DMS79 (cell line): ENCODE measurements around the gene RAPGEF1.

ENCODE experiments used
- DNase-seq: peaks from one replicate; lab custom pipeline; 2025; lab: John Stamatoyannopoulos, UW

The RAPGEF1 gene

DNA sequence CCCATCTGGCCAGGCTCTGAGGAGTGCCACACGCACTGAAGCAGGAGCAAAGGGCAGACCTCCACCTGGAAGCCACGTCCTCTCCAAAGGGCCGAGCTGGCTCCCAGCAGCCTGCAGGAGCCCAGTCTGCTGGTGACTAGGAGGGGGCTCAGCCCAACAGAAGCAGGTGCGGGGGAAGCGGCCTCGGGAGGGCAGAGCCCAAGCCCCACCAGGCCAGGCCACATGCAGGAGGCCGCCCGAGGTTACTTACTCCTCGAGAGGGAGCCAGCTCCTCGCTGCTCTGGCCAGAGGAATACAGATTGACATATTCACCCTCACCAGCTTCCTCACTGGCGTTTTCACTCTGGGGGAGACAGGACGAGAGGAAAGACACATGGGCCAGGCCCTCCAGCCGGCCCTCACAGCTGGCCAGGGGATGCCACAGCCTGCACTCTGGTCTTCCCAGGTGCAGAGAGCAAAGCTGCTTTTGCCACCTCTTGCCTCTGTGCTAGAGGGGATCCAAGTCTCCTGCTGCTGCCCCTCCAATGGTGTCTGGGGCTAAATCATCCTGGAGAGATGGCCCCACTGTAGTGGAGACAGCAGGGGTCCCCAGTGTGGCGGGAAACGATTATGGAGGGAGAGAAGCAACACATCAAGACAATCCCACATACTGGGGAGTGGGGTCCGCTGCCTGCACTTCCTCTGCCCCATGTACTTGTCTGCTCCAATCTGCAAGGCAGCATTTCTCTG lies 136.0 kb downstream of the RAPGEF1 start:
- DNase-seq = no peak

DNA sequence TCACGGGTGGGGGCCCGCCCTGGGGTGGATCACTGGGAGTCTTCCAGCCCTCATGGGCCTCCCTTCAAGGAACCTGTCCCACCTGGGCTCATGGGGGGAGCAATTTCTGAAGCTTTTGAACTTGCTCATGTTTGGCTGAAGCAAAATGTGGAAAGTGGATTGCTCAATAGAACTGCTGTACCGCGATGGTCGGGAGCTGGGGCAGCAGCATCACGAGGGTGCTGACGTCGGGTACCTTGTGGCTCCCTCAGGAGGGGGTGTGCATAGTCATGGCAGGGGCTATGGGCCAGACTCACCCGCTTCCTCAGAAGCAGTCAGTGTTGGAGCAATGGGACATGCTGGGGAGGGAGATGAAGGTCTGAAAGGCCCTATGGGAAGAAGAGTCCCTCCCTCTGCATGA lies 136.7 kb downstream of the RAPGEF1 start:
- DNase-seq = no peak

DNA sequence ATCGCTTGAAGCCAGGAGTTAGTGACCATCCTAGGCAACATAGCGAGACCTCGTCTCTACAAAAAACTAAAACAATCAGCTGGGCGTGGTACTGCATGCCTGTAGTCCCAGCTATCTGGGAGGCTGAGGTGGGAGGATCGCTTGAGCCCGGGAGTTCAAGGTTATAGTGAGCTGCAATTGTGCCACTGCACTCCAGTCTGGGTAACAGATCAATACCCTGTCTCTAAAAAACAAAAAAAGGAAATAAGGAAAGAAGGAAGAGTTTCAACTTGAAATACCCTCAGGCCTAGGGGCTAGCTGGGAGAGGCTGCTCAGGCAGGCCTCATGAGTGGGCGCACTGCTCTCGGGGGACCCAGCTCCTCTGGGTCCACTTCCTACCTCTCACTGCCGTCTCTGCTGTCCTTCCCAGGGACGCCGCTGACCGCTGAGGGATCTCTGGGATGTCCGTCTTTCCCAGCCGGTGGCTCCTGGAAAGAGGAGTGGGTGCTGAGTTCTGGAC lies 138.1 kb downstream of the RAPGEF1 start:
- DNase-seq = no peak

DNA sequence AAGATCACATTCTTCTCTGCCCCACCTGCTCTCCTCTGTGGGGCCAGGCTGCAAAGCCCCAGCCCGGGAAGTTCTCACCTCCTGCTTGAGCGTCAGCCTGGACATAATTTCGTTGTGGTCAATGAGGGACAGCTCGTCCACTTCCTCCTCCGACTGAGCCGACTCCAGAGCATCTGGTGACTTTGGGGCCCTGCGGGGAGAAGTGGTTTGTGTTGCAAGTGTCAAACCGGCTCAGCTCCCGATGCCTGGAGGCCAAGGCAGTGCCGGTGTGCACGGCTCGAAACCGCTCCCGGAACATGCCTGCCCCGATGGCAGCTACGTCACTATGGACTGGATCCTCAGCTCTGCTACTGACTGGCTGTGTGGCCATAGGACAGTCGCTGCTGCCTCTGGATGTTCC lies 141.8 kb downstream of the RAPGEF1 start:
- no peak for DNase-seq

DNA sequence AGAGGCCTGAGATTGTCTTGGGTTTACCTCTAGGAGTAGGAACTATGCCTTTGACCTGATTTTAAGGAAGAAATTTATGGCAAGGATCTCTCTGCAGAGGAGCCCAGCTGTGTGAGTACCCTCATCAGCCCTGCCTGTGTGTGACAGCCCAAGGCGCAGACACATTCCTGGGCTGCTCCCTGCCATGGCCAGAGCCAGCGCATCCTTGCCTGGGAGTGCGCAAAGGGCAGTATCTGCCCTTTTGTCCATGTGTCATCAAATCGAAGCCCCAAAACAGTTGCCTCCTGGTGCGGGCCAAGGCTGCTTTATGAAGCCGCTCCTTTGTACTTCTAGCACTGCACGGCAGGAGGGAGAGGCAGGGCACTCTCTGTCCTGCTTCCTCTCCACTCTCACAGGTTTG lies 142.6 kb downstream of the RAPGEF1 start:
- no peak for DNase-seq

DNA sequence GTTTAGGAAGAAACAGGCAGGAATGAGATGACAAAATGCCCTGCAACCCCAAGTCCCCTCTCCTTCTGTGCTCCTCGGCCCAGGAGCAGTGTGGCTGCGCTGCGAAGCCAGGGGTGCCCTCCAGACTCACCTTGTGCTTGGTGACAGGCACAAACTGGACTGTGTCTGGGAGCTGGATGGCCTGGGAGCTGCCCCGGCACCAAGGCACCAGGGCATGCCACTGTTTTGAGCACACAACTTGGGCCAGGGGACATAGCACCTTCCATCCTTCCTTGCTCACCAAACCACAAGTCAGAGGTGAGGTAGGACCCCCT lies 143.5 kb downstream of the RAPGEF1 start:
- no peak for DNase-seq

DNA sequence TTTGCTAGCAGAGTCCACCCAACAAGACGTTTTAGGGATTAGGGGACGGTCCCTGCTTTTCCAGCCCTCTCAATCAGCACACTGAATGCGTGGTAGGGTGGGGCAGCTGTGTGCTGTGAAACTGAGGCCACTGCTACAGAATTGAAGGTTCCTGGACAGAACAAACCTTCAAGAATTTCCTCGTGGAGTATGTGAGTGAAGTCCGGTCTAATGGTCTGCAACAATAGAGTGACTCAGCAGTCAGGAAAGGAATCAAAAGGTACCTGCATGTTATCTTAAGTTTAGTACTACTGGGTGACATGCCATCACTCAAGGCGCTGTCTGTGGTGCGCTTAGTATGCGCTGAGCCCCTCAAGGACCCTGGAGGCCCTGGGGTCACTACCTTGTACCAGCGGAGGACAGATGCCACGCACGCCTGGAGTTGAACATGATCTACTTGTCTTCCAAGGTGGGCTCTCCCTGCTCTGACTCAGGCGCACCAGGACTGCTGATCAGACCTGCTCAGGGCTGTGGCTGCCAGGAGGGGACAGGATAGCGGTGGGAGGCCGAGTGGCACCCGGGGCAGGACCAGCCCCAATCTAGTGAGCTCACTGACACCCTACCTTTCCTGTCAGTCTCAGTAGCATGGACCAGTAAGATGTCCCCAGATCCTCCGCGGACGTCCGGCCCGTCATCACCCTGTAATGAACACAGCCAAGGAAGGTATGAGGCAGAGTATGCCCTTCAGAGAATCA lies 144.0 kb downstream of the RAPGEF1 start:
- DNase-seq = no peak

DNA sequence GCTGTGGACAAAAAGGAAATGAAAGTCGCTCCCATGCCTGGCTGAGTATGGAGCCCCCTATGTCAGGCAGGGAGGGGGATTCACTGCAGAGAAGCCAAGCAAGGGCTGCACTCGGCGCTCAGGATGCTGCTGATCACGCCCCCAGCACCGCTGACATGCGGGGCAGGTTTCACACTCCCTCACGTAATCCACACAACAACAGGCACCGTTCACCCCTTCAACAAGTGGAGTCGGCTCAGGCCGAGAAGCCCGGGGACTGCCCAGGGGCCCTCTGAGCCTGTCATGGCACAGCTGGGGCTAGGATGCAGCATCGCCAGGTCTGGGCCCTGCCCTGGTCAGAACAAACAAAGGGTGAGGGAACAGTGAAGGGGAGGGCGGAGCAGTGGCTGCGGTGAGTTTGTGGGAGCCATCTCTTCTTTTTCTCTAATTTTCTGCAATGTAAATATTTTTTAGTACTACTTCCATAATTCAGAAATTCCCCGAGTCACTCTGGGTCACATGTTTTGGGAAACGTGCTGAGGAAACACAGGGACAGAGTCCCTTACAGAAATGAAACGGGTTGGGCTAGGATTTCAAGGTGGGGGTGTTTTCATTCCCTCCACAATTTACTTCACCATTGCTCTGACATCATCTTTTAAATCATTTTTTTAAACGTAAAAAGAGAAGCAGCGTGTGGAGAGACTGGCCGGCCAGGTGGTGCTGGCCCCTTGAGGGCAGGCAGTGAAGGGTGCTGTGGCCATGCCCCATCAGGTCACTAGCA lies 144.8 kb downstream of the RAPGEF1 start:
- DNase-seq = no peak

DNA sequence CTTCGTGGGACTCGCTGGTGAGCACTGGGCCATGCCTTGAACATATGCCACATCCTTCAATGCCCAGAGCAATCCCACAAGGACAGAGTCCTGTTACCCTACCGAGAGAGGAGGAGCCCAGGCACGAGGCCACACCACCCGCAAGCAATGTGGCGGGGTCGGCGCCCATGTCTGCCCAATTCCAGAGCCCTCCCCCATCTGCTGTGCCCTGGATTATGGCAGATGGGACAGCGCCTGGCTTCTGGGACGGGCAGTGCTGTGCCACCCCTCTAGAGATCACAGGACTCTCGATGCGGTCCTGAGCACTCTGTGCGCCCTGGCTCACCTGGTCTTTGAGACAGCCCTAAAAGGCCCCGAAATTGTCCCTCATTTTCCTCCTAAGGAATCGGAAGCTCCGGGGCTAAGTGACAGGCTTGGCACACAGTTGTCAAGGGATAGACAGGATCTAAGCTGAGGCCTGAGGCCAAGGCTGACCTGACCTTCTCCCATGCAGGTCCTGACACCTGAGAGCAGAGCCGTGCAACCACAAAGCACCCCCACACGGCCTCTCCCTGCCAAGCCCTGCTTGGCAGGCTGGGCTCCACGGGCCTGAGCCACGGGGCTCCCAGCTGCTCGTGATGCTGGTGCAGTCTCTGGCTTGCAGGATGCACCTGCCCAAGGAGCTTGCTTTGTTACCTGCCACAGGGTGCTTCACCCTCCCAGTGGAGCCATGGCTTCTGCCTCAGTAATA lies 145.8 kb downstream of the RAPGEF1 start:
- DNase-seq = no peak

DNA sequence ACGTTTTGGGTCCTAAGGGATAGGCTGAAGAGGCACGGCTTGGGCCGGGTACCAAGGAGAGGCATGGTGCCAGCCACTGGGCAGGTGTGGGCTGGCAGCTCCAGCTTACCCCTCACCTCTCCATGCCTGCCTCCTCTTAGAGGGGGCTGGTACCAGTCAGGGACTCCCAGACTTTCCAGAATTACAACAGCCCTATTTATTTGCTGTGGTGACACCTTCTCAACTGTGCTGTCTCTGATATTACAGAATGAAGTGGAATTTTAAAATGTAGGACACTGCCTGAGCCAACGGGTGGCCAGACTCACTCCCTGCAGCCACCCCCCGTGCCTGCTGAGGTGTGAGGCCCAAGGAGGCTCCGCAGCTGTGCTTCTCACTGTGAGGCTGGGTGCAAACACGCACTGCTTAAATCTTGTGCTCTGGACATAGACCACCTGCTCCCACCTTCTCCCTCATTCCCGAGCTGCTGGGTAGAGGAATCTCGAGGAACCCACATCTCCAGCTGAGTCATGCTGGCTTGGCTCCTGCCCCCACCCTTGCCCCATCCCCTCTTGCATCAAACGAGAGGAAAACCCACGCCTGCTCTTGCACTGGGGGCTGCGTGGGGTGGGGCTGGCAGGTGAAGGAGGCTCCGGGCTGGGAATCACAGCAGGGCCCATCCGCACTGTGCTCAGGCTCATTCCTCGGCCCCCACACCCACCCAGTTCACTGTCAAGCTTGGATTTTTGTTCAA lies 146.6 kb downstream of the RAPGEF1 start:
- no peak for DNase-seq

DNA sequence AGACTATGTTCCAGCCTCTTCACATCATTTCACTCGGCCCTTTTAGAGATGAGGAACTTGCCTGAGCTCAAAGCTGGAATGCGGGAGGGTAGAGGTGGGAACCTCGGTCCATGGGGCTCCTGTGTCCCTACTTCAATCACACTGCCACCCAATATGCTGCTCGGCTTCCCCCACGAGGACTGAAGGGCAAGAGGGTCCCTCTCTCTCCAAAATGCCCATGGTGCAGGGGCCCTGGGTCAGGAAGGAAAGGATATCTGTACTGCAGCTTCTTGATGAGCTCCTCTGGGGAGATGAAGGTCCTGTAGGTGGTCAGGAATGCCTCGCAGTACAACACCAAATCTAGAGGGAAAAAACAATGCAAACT lies 148.0 kb downstream of the RAPGEF1 start:
- no peak for DNase-seq

DNA sequence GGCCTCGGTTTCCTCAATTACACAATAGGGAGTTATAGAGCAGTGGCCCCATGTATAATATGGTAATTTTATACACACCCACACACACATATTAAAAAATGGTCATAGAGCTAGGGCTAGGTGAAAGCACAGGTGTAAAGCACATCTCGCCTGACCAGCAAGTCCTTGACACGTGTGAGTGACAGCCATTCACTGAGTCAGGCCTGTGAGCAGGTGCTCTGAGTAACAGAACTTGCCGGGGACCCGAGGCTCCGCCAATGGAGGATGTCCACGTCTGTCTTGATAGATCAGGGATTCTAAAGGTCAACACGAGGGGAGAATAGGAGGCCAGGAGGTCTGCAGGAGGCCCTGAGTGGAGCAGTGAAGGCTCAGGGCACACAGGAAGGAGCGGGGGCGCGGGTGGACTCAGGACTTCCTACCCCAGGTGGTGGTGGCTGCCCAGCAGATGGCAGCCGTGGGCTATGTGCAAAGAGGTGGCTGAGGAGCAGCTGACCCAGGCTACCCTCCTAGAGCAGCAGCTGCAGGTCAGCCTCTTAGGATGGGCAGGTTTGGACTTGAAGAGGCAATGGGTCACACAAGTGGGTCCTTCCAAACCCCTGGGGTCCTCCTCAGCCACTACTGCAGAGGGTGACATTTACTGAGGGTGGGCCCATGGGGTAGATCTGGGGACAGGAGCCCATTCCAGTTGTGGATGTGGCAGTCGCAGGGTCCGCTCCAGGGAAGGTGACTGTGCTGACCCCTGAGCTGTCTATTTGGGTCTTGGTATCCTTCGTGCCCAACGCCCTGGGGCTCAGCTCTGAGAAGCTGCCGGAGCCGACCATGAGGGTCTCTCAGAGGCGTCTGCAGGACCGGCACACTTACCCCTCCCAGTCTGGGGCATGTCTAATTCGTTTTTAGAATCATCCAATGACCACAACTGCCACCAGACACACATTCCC lies 148.7 kb downstream of the RAPGEF1 start:
- peak; percentile 20 for DNase-seq

DNA sequence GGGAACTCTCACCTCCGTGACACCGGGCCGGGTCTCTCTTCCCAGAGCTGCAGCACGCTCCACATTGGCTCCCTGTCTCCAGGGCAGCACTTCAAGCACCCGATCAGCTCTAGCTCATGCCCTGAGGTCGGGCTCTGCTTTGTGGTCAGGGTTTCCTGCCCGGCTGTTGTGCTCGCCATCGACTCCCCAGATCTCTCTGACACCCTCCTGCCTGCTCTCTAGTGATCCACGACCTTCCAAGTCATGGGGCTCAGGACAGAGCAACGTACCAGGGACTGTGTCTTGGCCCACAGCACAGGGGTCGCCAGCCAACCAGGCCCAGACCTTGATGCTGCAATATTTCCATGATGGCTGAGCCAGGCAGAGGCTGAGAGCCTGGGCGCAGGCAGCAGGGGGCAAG lies 149.4 kb downstream of the RAPGEF1 start:
- no peak for DNase-seq

DNA sequence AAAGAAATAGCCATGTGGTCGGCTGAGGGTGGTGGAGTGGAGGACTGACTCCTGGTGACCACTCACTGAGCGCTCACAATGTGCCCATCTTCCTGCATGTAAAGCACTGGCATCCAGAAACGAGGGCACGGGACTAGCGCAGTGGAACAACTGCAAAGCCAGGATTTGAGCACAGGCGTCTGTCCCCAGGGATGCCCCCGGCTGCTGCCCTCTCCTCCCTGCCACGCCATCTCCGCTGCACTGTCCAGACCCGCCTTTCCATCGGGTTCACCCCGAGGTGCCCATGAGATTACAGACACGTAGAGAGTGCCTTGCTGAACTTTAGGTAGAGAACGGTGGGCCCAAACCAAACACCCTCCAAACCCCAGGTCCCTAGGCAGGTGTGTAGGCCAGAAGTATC lies 149.9 kb downstream of the RAPGEF1 start:
- no peak for DNase-seq

DNA sequence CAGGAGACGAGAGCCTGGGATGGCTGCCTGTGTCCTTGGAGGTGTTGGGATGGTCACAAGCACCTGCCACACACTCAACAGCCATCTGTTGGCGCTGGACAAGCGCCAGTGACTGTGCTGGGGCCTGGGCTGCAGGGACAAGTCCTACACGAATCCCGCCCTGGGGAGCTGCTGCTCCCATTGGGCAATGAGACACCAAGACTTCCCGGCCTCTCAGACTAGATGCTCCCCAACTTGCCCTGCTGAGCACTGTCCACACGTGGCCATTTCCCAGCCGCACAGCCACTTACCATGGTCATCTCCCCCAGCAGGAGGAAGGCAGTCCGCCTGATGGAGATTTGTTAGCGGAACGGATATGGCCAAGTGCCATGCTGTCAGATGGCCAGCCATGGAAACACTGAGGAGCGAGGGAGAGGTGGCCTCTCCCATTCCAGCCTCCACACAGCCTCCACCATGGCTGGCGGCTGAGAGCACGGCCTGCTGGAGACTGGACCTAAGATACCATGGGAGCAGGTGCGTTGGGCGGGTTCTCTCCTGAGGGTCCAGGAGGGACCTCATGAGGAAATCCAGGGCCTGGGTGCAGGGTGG lies 150.7 kb downstream of the RAPGEF1 start:
- DNase-seq = no peak

DNA sequence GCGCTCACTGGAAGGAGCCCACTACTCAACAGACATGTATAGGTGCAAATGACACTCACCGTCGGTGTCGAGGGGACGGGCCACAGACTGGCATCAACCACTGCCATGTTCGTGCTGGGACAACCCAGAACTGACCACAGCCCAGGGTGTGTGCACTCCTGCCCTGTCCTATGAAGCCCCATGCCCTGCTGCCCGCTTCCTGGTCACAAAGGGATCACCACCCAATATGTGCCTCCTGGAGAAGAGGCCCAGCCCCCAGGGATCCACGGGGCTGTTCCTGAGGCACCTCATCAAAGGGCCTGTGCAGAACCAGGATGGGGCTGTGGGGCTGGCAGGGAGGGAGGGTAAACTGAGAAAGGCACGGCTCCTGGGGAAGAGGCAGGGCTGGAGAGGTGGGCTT lies 151.5 kb downstream of the RAPGEF1 start:
- no peak for DNase-seq

DNA sequence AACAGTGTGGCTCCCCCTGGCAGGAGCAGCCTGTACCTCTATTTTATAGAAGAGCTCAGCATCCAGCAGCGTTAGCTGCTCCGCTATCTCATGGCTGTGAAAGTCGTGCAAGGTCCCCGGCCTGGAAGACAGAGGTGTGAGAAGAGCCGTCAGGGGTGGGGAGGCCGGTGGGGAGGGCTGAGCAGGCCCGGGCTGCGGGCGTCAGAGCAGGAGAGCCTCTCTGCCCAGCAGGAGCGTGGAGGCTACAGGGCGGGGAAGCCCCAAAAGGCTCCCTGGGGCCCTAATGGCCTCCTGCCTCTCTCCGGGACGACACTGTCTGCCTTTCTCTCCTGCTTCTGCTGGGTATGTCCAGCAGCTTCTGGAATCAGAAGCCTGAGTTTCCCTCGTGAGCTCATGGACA lies 152.0 kb downstream of the RAPGEF1 start:
- no peak for DNase-seq

DNA sequence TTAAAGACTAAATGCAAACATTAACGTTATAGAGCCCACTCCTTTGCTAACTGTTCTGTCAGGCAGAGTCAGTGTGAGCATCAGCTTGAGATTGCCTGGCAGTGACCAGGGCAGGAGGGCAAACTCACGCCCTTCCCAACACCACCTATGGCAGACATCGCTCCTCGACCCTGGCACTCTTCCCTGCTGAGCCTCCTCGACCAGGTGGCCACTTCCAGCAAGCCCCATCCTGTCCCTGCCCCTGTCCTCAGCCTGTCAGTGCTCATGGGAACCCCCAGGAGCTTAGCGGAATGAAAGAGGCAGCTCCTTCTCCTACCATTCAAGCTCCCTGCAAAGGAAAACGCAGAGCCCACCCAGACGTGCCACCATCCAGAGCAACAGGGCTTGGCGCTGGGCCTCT lies 152.5 kb downstream of the RAPGEF1 start:
- DNase-seq = no peak

DNA sequence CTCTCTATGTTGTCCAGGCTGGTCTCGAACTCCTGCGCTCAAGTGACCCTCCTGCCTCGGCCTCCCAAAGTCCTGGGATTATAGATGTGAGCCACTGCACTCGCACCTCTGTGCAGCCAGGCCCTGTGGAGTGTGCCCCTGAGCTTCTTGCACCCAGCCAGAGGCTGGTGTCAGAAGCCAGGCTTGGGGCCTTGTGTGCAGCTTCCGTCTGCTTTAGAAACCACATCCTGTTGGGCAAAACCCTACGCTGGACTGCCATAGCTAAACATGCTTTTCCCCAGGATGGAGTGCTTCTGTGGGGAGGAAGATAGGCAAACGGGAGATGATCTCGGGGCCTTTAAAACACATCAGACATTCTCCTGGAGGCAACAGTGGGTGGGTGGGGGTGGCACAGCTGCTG lies 154.5 kb downstream of the RAPGEF1 start:
- no peak for DNase-seq

DNA sequence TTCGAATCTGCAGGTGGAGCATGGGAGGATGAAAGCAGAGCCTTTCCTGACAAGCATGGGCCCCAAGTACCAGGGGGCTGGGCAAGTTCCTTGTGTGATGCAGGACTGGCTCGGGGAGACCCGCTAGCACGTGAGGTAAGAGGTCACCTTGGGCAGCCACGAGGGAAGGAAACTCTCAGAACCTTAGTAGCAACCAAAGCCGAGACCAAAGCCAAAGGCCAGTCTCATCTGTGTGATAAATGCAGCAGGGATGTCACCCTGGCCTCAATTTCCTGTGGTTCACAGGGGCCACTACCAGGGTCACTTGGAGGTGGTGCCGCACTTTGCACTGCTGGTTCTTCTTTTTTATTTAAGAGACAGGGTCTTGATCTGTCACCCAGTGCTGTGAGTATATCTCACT lies 155.0 kb downstream of the RAPGEF1 start:
- no peak for DNase-seq
